ENCODE data around the gene ANKRD17. TPM values are rescaled to one million over a fixed set of nuclear protein-coding genes. Genes with fewer than 3 reads are reported as not detected.
"Not testable (repeated sequence)": the region's sequence is repeated elsewhere in the genome, so short reads cannot be mapped to it uniquely, and the experiment has no call there.

The ANKRD17 gene
- total RNA-seq = 10 to 100 TPM; 58.4 to 63.7 TPM

DNA sequence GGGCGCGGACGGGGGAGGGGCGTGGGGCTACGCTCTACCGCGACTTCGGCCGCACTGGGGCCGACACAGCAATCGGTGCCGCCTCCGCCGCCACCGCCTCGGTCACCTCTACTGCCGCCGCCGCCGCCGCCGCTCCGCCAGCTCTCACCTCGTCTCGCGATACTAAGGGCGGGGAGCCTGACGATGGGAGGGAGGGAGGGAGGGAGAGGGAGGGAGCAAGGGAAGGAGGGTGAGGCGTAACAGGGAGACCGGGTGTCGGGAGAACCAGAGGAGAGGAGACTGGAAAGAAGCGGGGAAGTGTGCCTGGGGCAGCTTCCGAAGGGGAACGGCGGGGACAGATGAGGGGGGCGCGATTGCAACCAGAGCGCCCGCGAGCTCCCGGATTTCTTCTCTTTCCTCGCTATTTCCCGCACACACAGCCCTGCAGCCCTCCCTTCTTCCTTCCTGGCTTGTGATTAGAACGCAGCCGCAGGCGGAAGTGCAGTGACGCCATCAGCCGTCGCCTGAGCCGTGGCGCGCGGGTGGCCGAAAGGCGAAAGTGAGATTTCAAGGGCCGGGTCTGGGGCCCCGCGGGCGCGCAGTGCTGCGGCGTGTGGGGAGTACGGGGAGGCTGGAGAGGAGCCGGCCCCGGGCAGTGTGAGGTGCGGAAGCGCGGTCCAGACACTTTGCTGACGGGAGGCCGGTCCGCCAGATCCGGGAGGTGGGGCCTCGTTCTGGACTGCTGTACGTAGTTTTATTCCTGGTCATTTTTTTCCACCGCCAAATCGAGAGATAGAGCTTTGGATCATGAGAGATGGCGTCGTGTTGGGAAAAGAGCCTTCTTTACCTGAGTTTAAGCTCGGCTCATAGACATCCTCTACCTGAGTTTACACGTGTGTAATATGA lies at the start of gene ANKRD17:
Gene ANKRD17, minus strand, starts transcription at position 113 of the 885 bp plus-strand sequence. CDS start 130 bp downstream, outside the sequence.
- intact Hi-C loops (cut with DNase I, micrococcal nuclease) = loop anchor here (1.0 to 10.0 kb wide), 9 partner anchors 36 to 900 kb away; partner anchors contain the start of genes COX18 (in 2 of the 2) and MTHFD2L (in 1 of the 2)
- DNase-seq (peak; percentile 95), ATAC-seq (peak; percentile 76)
- Mint-ChIP-seq H3K4me1 (peaks cover 44% of the 10 kb centered on the region), H3K4me3 (peak within 1 kb of the TSS; percentile 99), H3K9me3 (ENCODE audit: low read depth) (no peaks in the 10 kb centered on the region), H3K27me3 (no peaks in the 10 kb centered on the region), H3K36me3 (ENCODE audit: low read depth) (peaks cover 25% of the 10 kb centered on the region), H3K27ac (peak within 1 kb of the TSS; percentile 97)
- POLR2A ChIA-PET = interaction anchor here (0.6 to 0.7 kb wide), 3 partner anchors 28 to 348 kb away, joined by 3 to 4 read pairs (median 3); partner anchors contain the start of gene COX18
- CTCF ChIA-PET = interaction anchor here (0.8 to 1.5 kb wide), 5 partner anchors 21 to 191 kb away, joined by 3 to 6 read pairs (median 3); no protein-coding TSS in a partner anchor

DNA sequence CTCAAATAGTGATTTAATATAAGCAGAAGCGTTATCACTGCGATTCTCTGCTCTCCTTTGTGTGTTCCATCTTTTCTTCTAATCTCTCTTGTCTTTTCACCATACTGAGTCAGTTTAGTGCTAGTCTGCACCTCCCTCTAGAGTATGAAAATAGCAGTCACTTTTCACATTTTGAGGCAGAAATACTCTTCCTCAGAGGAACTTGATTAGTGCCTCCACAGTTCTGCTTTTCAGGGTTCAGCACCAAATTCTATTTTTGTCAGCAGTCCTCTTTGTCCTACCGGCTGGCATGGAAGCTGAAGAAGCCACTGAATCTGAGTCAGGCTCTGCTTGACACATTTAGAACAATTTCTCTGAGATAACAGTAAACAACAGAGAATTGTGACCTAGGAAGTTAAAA lies 49.7 kb upstream of the ANKRD17 start:
- POLR2A ChIA-PET = no interaction called here
- CTCF ChIA-PET = interaction anchor here (2.0 kb wide), 1 partner anchor 346 kb away, joined by 5 read pairs; no protein-coding TSS in a partner anchor
- no peak for ATAC-seq

DNA sequence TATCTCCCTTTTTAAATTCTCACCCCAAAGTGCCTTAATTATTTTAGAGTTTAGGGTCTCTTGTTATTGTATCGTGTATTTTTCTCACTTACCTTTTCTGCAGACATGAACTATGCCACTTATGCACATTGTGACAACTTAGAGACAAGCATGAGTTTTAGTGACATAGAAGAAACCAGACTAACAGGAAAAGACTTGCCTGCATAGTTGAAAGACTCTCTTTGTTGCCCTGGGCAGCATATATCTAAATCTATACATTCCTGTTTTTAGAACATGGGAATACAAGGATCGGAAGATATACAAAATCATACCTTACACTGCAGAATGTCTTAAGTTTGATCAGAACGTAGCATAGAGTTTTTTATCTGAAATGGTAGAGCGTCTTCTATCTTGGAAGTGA lies 45.1 kb upstream of the ANKRD17 start:
- Mint-ChIP-seq H3K36me3 (ENCODE audit: low read depth) (no peaks in the 10 kb centered on the region), H3K27me3 (no peaks in the 10 kb centered on the region), H3K4me1 (no peaks in the 10 kb centered on the region), H3K9me3 (ENCODE audit: low read depth) (no peaks in the 10 kb centered on the region), H3K4me3 (no peak overlapping the region), H3K27ac (no peak overlapping the region)
- intact Hi-C loops (cut with DNase I, micrococcal nuclease) = no loop called here
- DNase-seq = no peak
- CTCF ChIA-PET = no interaction called here
- no peak for ATAC-seq
- POLR2A ChIA-PET = no interaction called here

More for the DNA sequence above, 49.7 kb upstream of the ANKRD17 start:
- no peak for DNase-seq
- Mint-ChIP-seq H3K27ac (no peak overlapping the region), H3K4me3 (no peak overlapping the region), H3K9me3 (ENCODE audit: low read depth) (no peaks in the 10 kb centered on the region), H3K36me3 (ENCODE audit: low read depth) (no peaks in the 10 kb centered on the region), H3K4me1 (no peaks in the 10 kb centered on the region), H3K27me3 (no peaks in the 10 kb centered on the region)
- intact Hi-C loops (cut with DNase I, micrococcal nuclease) = loop anchor here in 1 of 2 experiments (5.0 kb wide), 1 partner anchor 606 kb away; no protein-coding TSS in a partner anchor

- ChIA-PET POLR2A (no interaction called here), CTCF (interaction anchor here (0.9 kb wide), 1 partner anchor 18 kb away, joined by 3 read pairs; no protein-coding TSS in a partner anchor)
- DNase-seq = no peak
- H3K4me3 Mint-ChIP-seq = no peak overlapping the region
- peaks cover 22% of the 10 kb centered on the region for H3K9me3 Mint-ChIP-seq (ENCODE audit: low read depth)
- peaks cover 7% of the 10 kb centered on the region for H3K36me3 Mint-ChIP-seq (ENCODE audit: low read depth)
- intact Hi-C loops (cut with DNase I, micrococcal nuclease) = no loop called here
- H3K27me3 Mint-ChIP-seq = no peaks in the 10 kb centered on the region
- no peak for ATAC-seq
- no peak overlapping the region for H3K27ac Mint-ChIP-seq
- H3K4me1 Mint-ChIP-seq = no peaks in the 10 kb centered on the region
These were observed 41.1 kb upstream of the ANKRD17 start for GRCh38 chr4:73299548-73300280.

- H3K27me3 Mint-ChIP-seq; H3K27ac Mint-ChIP-seq; POLR2A ChIA-PET; DNase-seq; CTCF ChIA-PET; ATAC-seq; intact Hi-C loops (cut with DNase I, micrococcal nuclease); H3K4me1 Mint-ChIP-seq; H3K4me3 Mint-ChIP-seq: not testable (repeated sequence)
- Mint-ChIP-seq H3K36me3 (ENCODE audit: low read depth) (peaks cover 19% of the 10 kb centered on the region), H3K9me3 (ENCODE audit: low read depth) (peaks cover 25% of the 10 kb centered on the region)
These were observed 34.1 kb upstream of the ANKRD17 start for GRCh38 chr4:73292661-73293060.

- intact Hi-C loops (cut with DNase I, micrococcal nuclease) = no loop called here
- Mint-ChIP-seq H3K4me3 (no peak overlapping the region), H3K27me3 (no peaks in the 10 kb centered on the region), H3K36me3 (ENCODE audit: low read depth) (peaks cover 46% of the 10 kb centered on the region), H3K4me1 (peaks cover 4% of the 10 kb centered on the region), H3K27ac (no peak overlapping the region), H3K9me3 (ENCODE audit: low read depth) (peaks cover 6% of the 10 kb centered on the region)
- ATAC-seq (no peak), DNase-seq (no peak)
- ChIA-PET CTCF (interaction anchor here (0.6 to 1.1 kb wide), 3 partner anchors 18 to 230 kb away, joined by 3 to 4 read pairs (median 3); no protein-coding TSS in a partner anchor), POLR2A (no interaction called here)
These were observed 23.4 kb upstream of the ANKRD17 start for GRCh38 chr4:73281982-73282381.

DNA sequence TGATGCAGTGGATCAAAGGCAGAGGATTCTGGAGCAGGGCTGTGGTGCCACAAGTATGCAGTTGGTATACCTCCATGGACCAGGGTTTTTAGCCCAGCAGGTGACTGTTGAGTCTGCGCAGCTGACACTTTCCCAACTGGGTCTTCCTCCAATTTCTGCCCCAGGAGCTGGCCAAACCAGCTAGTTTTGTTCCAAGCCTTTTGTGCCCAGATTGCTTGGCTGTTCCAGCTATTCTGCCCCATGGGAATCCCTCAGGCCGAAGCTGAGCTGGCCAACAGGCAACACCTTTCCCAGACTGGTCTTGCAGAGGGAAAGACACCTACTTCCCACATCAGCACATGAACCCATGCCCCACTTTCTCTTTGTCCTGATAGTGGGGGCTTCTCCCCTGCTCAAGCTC lies 22.8 kb upstream of the ANKRD17 start:
- intact Hi-C loops (cut with DNase I, micrococcal nuclease) = no loop called here
- Mint-ChIP-seq H3K9me3 (ENCODE audit: low read depth) (peaks cover 6% of the 10 kb centered on the region), H3K4me1 (peaks cover 4% of the 10 kb centered on the region), H3K27ac (no peak overlapping the region), H3K4me3 (no peak overlapping the region), H3K27me3 (no peaks in the 10 kb centered on the region), H3K36me3 (ENCODE audit: low read depth) (peaks cover 47% of the 10 kb centered on the region)
- no peak for DNase-seq
- POLR2A ChIA-PET = no interaction called here
- no peak for ATAC-seq
- CTCF ChIA-PET = interaction anchor here (1.1 kb wide), 1 partner anchor 31 kb away, joined by 4 read pairs; no protein-coding TSS in a partner anchor

DNA sequence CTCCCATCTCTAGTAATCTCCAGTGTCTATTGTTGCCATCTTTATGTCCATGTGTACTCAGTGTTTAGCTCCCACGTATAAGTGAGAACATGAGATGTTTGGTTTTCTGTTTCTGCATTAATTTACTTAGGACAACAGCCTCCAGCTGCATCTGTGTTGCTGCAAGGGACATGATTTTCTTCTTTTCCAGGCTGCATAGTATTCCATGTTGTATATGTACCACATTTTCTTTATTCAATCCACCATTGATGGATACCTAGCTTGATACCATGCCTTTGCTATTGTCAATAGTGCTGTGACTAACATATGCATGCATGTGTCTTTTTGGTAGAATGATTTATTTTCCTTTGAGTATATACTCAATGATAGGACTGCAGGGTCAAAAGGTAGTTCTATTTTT lies 18.6 kb upstream of the ANKRD17 start:
- Mint-ChIP-seq H3K4me3 (no peak overlapping the region), H3K27ac (no peak overlapping the region), H3K4me1 (peaks cover 6% of the 10 kb centered on the region), H3K36me3 (ENCODE audit: low read depth) (peaks cover 37% of the 10 kb centered on the region), H3K9me3 (ENCODE audit: low read depth) (peaks cover 6% of the 10 kb centered on the region), H3K27me3 (no peaks in the 10 kb centered on the region)
- ATAC-seq = no peak
- DNase-seq = no peak
- ChIA-PET CTCF (no interaction called here), POLR2A (no interaction called here)
- intact Hi-C loops (cut with DNase I, micrococcal nuclease) = no loop called here

- intact Hi-C loops (cut with DNase I, micrococcal nuclease) = no loop called here
- no peak overlapping the region for H3K4me3 Mint-ChIP-seq
- DNase-seq (no peak), ATAC-seq (no peak)
- CTCF ChIA-PET = no interaction called here
- H3K27me3 Mint-ChIP-seq = no peaks in the 10 kb centered on the region
- no peak overlapping the region for H3K27ac Mint-ChIP-seq
- POLR2A ChIA-PET = no interaction called here
- peaks cover 6% of the 10 kb centered on the region for H3K9me3 Mint-ChIP-seq (ENCODE audit: low read depth)
- peaks cover 6% of the 10 kb centered on the region for H3K4me1 Mint-ChIP-seq
- H3K36me3 Mint-ChIP-seq (ENCODE audit: low read depth) = peaks cover 25% of the 10 kb centered on the region
These were observed 16.7 kb upstream of the ANKRD17 start for GRCh38 chr4:73275318-73275654.

- Mint-ChIP-seq H3K4me1 (peaks cover 3% of the 10 kb centered on the region), H3K9me3 (ENCODE audit: low read depth) (peaks cover 3% of the 10 kb centered on the region), H3K27ac (no peak overlapping the region), H3K27me3 (no peaks in the 10 kb centered on the region), H3K4me3 (no peak overlapping the region), H3K36me3 (ENCODE audit: low read depth) (peaks cover 12% of the 10 kb centered on the region)
- no peak for ATAC-seq
- ChIA-PET CTCF (no interaction called here), POLR2A (no interaction called here)
- no peak for DNase-seq
- intact Hi-C loops (cut with DNase I, micrococcal nuclease) = no loop called here
These were observed 14.2 kb upstream of the ANKRD17 start for GRCh38 chr4:73272816-73273215.

DNA sequence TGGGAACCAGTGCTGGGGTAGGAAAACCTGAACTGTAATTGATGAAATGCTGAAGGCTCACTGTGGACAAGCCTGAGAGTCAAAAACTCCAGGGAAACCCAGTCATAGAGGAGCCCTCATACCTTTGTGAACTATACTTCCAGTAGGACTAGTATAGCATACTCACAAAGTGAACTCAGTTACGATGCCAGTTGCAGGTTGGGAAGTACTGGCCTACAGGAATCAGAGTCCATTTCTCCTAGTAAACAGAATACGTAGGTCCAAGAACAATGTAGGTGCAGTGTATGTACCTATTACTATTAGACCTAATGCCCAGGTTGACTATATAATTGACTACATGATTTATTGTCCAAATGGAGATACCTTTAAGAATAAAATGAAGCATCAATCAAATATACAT lies 8.5 kb upstream of the ANKRD17 start:
- H3K4me1 Mint-ChIP-seq = peaks cover 8% of the 10 kb centered on the region
- DNase-seq = no peak
- intact Hi-C loops (cut with DNase I, micrococcal nuclease) = no loop called here
- H3K9me3 Mint-ChIP-seq (ENCODE audit: low read depth) = no peaks in the 10 kb centered on the region
- ChIA-PET CTCF (no interaction called here), POLR2A (no interaction called here)
- no peak overlapping the region for H3K4me3 Mint-ChIP-seq
- H3K36me3 Mint-ChIP-seq (ENCODE audit: low read depth) = no peaks in the 10 kb centered on the region
- no peak for ATAC-seq
- H3K27ac Mint-ChIP-seq = no peak overlapping the region
- no peaks in the 10 kb centered on the region for H3K27me3 Mint-ChIP-seq
